Measurements from ENCODE around the gene ANKFN1. TPM values are rescaled to one million over a fixed set of nuclear protein-coding genes. Genes with fewer than 3 reads are reported as not detected.
"Not testable (repeated sequence)": the region's sequence is repeated elsewhere in the genome, so short reads cannot be mapped to it uniquely, and the experiment has no call there.

ANKFN1 gene
- total RNA-seq, 1 experiment from 2014 or later, result 0.49 TPM

GRCh38 chr17:56284482-56284881, 131.2 kb downstream of the ANKFN1 start:
- H3K4me3 Mint-ChIP-seq (ENCODE audit: unreplicated experiment), result no peak overlapping the region
- BruUV-seq (replicated peaks), result no TSS peak
- H3K4me1 Mint-ChIP-seq (ENCODE audit: insufficient read depth, unreplicated experiment), result no peaks in the 10 kb centered on the region
- peak; percentile 30 for DNase-seq (ENCODE audit: unreplicated experiment)
- H3K36me3 Mint-ChIP-seq (ENCODE audit: insufficient read depth, unreplicated experiment), result no peaks in the 10 kb centered on the region
- no peak for TF ChIP-seq CTCF (IDR thresholded peaks at IDR 0.05; ENCODE audit: unreplicated experiment)
- ChIA-PET POLR2A (interaction anchor here (0.6 kb wide), 1 partner anchor 173 kb away, joined by 3 read pairs; no protein-coding TSS in a partner anchor), CTCF (no interaction called here)
- H3K27ac Mint-ChIP-seq (ENCODE audit: low read depth, unreplicated experiment), result no peak overlapping the region
- H3K27me3 Mint-ChIP-seq (ENCODE audit: insufficient read depth, unreplicated experiment), result no peaks in the 10 kb centered on the region
- H3K9me3 Mint-ChIP-seq (ENCODE audit: unreplicated experiment), result no peaks in the 10 kb centered on the region
- intact Hi-C loops (cut with micrococcal nuclease), result no loop called here

- H3K9me3 Mint-ChIP-seq (ENCODE audit: unreplicated experiment); intact Hi-C loops (cut with micrococcal nuclease); H3K27me3 Mint-ChIP-seq (ENCODE audit: insufficient read depth, unreplicated experiment); H3K27ac Mint-ChIP-seq (ENCODE audit: low read depth, unreplicated experiment); BruUV-seq (replicated peaks); DNase-seq (ENCODE audit: unreplicated experiment); H3K36me3 Mint-ChIP-seq (ENCODE audit: insufficient read depth, unreplicated experiment); CTCF ChIA-PET; POLR2A ChIA-PET; H3K4me3 Mint-ChIP-seq (ENCODE audit: unreplicated experiment): not testable (repeated sequence)
- peaks cover 18% of the 10 kb centered on the region for H3K4me1 Mint-ChIP-seq (ENCODE audit: insufficient read depth, unreplicated experiment)
These were observed 135.5 kb downstream of the ANKFN1 start for GRCh38 chr17:56288786-56289185.

- POLR2A ChIA-PET, result no interaction called here
- H3K27ac Mint-ChIP-seq (ENCODE audit: low read depth, unreplicated experiment), result no peak overlapping the region
These were observed 136.0 kb downstream of the ANKFN1 start for GRCh38 chr17:56289321-56289720.

GRCh38 chr17:56290101-56290801, 137.0 kb downstream of the ANKFN1 start:
- Mint-ChIP-seq H3K27me3 (ENCODE audit: insufficient read depth, unreplicated experiment) (no peaks in the 10 kb centered on the region), H3K9me3 (ENCODE audit: unreplicated experiment) (no peaks in the 10 kb centered on the region), H3K4me1 (ENCODE audit: insufficient read depth, unreplicated experiment) (peaks cover 18% of the 10 kb centered on the region), H3K4me3 (ENCODE audit: unreplicated experiment) (no peak overlapping the region), H3K36me3 (ENCODE audit: insufficient read depth, unreplicated experiment) (no peaks in the 10 kb centered on the region), H3K27ac (ENCODE audit: low read depth, unreplicated experiment) (peak overlapping the region; percentile 53)
- no peak for TF ChIP-seq CTCF (IDR thresholded peaks at IDR 0.05; ENCODE audit: unreplicated experiment)
- ChIA-PET POLR2A (no interaction called here), CTCF (interaction anchor here (0.6 to 0.7 kb wide), 2 partner anchors 361 to 530 kb away, joined by 3 to 4 read pairs; no protein-coding TSS in a partner anchor)
- no peak for DNase-seq (ENCODE audit: unreplicated experiment)
- intact Hi-C loops (cut with micrococcal nuclease), result no loop called here
- no TSS peak for BruUV-seq (replicated peaks)

More at GRCh38 chr17:56289321-56289720, 136.0 kb downstream of the ANKFN1 start:
- DNase-seq (ENCODE audit: unreplicated experiment), result no peak
- Mint-ChIP-seq H3K4me1 (ENCODE audit: insufficient read depth, unreplicated experiment) (peaks cover 18% of the 10 kb centered on the region), H3K27me3 (ENCODE audit: insufficient read depth, unreplicated experiment) (no peaks in the 10 kb centered on the region), H3K4me3 (ENCODE audit: unreplicated experiment) (no peak overlapping the region), H3K36me3 (ENCODE audit: insufficient read depth, unreplicated experiment) (no peaks in the 10 kb centered on the region), H3K9me3 (ENCODE audit: unreplicated experiment) (no peaks in the 10 kb centered on the region)
- no peak for TF ChIP-seq CTCF (IDR thresholded peaks at IDR 0.05; ENCODE audit: unreplicated experiment)
- BruUV-seq (replicated peaks), result no TSS peak
- CTCF ChIA-PET, result no interaction called here
- intact Hi-C loops (cut with micrococcal nuclease), result no loop called here

Measured in MCF 10A (cell line).